CD14-positive monocyte (primary cell): ENCODE results near the gene VPS37C. TPM values are rescaled to one million over a fixed set of nuclear protein-coding genes. Genes with fewer than 3 reads are reported as not detected.
A peak's percentile ranks its signal among the peaks of the same experiment; 100 is the strongest.

Experiments used
- DNase-seq, 3 donors: peaks; one replicate each; pipeline ENCODE4 v3.0.0-alpha.2; 2011 to 2022
- H2AFZ ChIP-seq: 2 replicates; pipeline ENCODE4 v1.6.0; 2012; ENCODE audit warnings: mild to moderate bottlenecking, low read depth, low read length, inconsistent platforms; ENCODE audit not compliant: insufficient read depth, poor library complexity, severe bottlenecking
- H3K27ac ChIP-seq, 2 donors: 1 replicate in 1 of 2; 2 replicates in 1 of 2; pipeline ENCODE4 v1.5.1; 2012 to 2013; ENCODE audit warnings: low read length in 2 of 2, control low read depth in 1 of 2, inconsistent platforms in 1 of 2, low read depth in 1 of 2, mild to moderate bottlenecking in 1 of 2
- H3K27me3 ChIP-seq, 2 donors: one replicate each; pipeline versions ENCODE4 v1.6.0 to v1.6.1; 2011 to 2013; ENCODE audit warnings: low read length in 2 of 2; ENCODE audit not compliant: control insufficient read depth in 2 of 2, insufficient read depth in 2 of 2
- H3K36me3 ChIP-seq, 2 donors: replicated peaks in 1 of 2; 1 replicate in 1 of 2; 2 replicates in 1 of 2; pipeline versions ENCODE4 v1.5.1 to v1.6.1; 2012 to 2013; ENCODE audit warnings: low read length in 2 of 2, control low read depth in 1 of 2, inconsistent platforms in 1 of 2, mild to moderate bottlenecking in 1 of 2; ENCODE audit not compliant: insufficient read depth in 2 of 2, control insufficient read depth in 1 of 2
- H3K4me1 ChIP-seq, 2 donors: 1 replicate in 1 of 2; 2 replicates in 1 of 2; pipeline versions ENCODE4 v1.5.1 to v1.6.1; 2012 to 2013; ENCODE audit warnings: low read length in 2 of 2, control low read depth in 1 of 2, inconsistent platforms in 1 of 2, mild to moderate bottlenecking in 1 of 2, moderate library complexity in 1 of 2; ENCODE audit not compliant: insufficient read depth in 2 of 2, control insufficient read depth in 1 of 2
- H3K4me2 ChIP-seq: replicated peaks from 2 replicates; pipeline ENCODE3; 2012; ENCODE audit warnings: low read length, moderate library complexity, mild to moderate bottlenecking; ENCODE audit not compliant: poor library complexity, severe bottlenecking; ENCODE audit errors: extremely low read depth
- H3K4me3 ChIP-seq, 3 experiments: fragments of 200-600 bp in 1 of 3; sonication (generic) in 1 of 3; replicated peaks in 1 of 3; 1 replicate in 2 of 3; 2 replicates in 1 of 3; pipeline ENCODE4 v1.5.1; 2011 to 2013; ENCODE audit warnings: low read length in 3 of 3, mild to moderate bottlenecking in 3 of 3, control low read depth in 2 of 3, low read depth in 2 of 3, inconsistent platforms in 1 of 3, moderate library complexity in 1 of 3
- H3K79me2 ChIP-seq: 2 replicates; pipeline ENCODE4 v1.6.0; 2012; ENCODE audit warnings: mild to moderate bottlenecking, control low read depth, inconsistent platforms, low read length, moderate library complexity; ENCODE audit not compliant: insufficient read depth
- H3K9ac ChIP-seq: 2 replicates; pipeline ENCODE4 v1.6.0; 2017; ENCODE audit warnings: low read length, mild to moderate bottlenecking; ENCODE audit not compliant: insufficient read depth, poor library complexity, severe bottlenecking
- H3K9me3 ChIP-seq, 2 donors: replicated peaks in 1 of 2; 1 replicate in 1 of 2; 2 replicates in 1 of 2; pipeline versions ENCODE4 v1.5.1 to v1.6.1; 2012 to 2013; ENCODE audit warnings: low read length in 2 of 2, control low read depth in 1 of 2; ENCODE audit not compliant: control insufficient read depth in 1 of 2, insufficient read depth in 1 of 2
- H4K20me1 ChIP-seq: 2 replicates; pipeline ENCODE4 v1.6.0; 2012; ENCODE audit warnings: mild to moderate bottlenecking, low read length, control low read depth, moderate library complexity; ENCODE audit not compliant: insufficient read depth
- H3K27ac Mint-ChIP-seq, 7 donors: one replicate each; pipeline ENCODE4 v1.8.0; 2020; ENCODE audit warnings: mild to moderate bottlenecking in 7 of 7, mixed read lengths in 7 of 7, moderate library complexity in 6 of 7, inconsistent platforms in 2 of 7
- H3K27me3 Mint-ChIP-seq, 3 donors: one replicate each; pipeline ENCODE4 v1.8.0; 2021 to 2022; ENCODE audit warnings: low read depth in 3 of 3, mild to moderate bottlenecking in 3 of 3, mixed read lengths in 3 of 3, moderate library complexity in 3 of 3, inconsistent platforms in 1 of 3
- H3K36me3 Mint-ChIP-seq, 2 donors: one replicate each; pipeline ENCODE4 v1.8.0; 2020; ENCODE audit warnings: mixed read lengths in 2 of 2, inconsistent platforms in 1 of 2, mild to moderate bottlenecking in 1 of 2
- H3K4me1 Mint-ChIP-seq: one replicate; pipeline ENCODE4 v1.8.0; 2020; ENCODE audit warnings: mild to moderate bottlenecking, mixed read lengths
- H3K4me3 Mint-ChIP-seq, 2 donors: one replicate each; pipeline ENCODE4 v1.8.0; 2020; ENCODE audit warnings: mild to moderate bottlenecking in 2 of 2, mixed read lengths in 2 of 2, moderate library complexity in 1 of 2
- H3K9me3 Mint-ChIP-seq, 7 donors: one replicate each; pipeline ENCODE4 v1.8.0; 2020 to 2022; ENCODE audit warnings: mixed read lengths in 7 of 7, mild to moderate bottlenecking in 6 of 7, moderate library complexity in 6 of 7, inconsistent platforms in 2 of 7
- WGBS: methylation state at CpG from one replicate; pipeline ENCODE4 v1.1.5; 2013; ENCODE audit warnings: missing lambda C conversion rate; ENCODE audit not compliant: insufficient coverage; 5-methylcytosine and 5-hydroxymethylcytosine counted together
- intact Hi-C, 2 donors: fragments of 100-400 bp; cut with micrococcal nuclease; formaldehyde crosslinking; loops; one replicate each; pipeline versions ENCODE4 v1.15.0 to v1.15.1; 2023
- polyA plus RNA-seq, 3 donors: library from polyadenylated mRNA; depleted of rRNA in 1 of 3; unstranded in 2 of 3; stranded (reverse) in 1 of 3; fragments of 300-500 nt in 2 of 3; fragments of >200 nt in 1 of 3; fragmentation: Illumina TruSeq in 2 of 3; gene quantifications; 1 replicate in 2 of 3; 2 replicates in 1 of 3; pipeline ENCODE4 v1.2.3, GENCODE V29; 2012 to 2021
- TF ChIP-seq, protein P1 (sequence below): fragments of 200-600 bp; IDR thresholded peaks from one replicate; pipeline ENCODE4 v1.8.0; 2022; ENCODE audit warnings: antibody characterized with exemption, mild to moderate bottlenecking

Gene VPS37C
- polyA plus RNA-seq, 3 donors: 1.9 to 25.1 (median 3.8) TPM

DNA sequence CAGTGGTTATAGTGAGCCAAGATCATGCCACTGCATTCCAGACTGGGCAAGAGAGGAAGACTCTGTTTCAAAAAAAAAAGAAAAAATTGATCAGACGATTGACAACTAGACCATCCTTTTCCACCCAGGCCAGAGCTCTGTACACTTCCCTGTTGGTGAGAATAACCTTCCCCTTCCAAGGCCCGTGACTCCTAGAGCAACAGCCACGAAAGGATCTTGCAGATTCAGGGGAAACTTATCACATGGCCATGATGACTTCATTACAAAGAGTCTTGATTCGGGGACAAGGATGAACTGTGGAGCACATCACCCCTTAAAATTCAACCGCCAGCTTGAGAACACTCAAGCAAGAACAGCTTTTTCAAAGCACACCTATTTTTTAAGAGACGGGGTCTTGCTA, 48.7 kb downstream of the VPS37C start:
- no peaks in the 10 kb centered on the region for H3K27me3 ChIP-seq
- no peak overlapping the region for H3K4me3 ChIP-seq
- H3K4me3 Mint-ChIP-seq: no peak overlapping the region
- H3K9me3 Mint-ChIP-seq: no peaks in the 10 kb centered on the region
- TF ChIP-seq, protein P1, sequence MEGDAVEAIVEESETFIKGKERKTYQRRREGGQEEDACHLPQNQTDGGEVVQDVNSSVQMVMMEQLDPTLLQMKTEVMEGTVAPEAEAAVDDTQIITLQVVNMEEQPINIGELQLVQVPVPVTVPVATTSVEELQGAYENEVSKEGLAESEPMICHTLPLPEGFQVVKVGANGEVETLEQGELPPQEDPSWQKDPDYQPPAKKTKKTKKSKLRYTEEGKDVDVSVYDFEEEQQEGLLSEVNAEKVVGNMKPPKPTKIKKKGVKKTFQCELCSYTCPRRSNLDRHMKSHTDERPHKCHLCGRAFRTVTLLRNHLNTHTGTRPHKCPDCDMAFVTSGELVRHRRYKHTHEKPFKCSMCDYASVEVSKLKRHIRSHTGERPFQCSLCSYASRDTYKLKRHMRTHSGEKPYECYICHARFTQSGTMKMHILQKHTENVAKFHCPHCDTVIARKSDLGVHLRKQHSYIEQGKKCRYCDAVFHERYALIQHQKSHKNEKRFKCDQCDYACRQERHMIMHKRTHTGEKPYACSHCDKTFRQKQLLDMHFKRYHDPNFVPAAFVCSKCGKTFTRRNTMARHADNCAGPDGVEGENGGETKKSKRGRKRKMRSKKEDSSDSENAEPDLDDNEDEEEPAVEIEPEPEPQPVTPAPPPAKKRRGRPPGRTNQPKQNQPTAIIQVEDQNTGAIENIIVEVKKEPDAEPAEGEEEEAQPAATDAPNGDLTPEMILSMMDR: no peak
- no peak overlapping the region for H3K27ac ChIP-seq
- intact Hi-C loops: no loop called here
- peak overlapping the region in 2 of 7 donors; percentile 3 to 78 for H3K27ac Mint-ChIP-seq
- H3K27me3 Mint-ChIP-seq: peaks cover 2 to 5% (median 3%) of the 10 kb centered on the region in 3 donors
- no peaks in the 10 kb centered on the region for H3K36me3 ChIP-seq
- peaks cover 0 to 2% of the 10 kb centered on the region in 2 donors for H3K4me1 ChIP-seq
- no peak overlapping the region for H2AFZ ChIP-seq
- H3K36me3 Mint-ChIP-seq: no peaks in the 10 kb centered on the region
- no peak overlapping the region for H3K4me2 ChIP-seq
- H3K9me3 ChIP-seq: no peaks in the 10 kb centered on the region
- no peak for DNase-seq
- H3K9ac ChIP-seq: no peak overlapping the region
- no peaks in the 10 kb centered on the region for H4K20me1 ChIP-seq
- WGBS: 79% methylated on average over 5 of the region's 6 CpGs
- H3K4me1 Mint-ChIP-seq: peaks cover 11% of the 10 kb centered on the region
- no peaks in the 10 kb centered on the region for H3K79me2 ChIP-seq

GRCh38 chr11:61111786-61112517, 49.3 kb downstream of the VPS37C start:
- H3K4me1 ChIP-seq: peaks cover 0 to 2% of the 10 kb centered on the region in 2 donors
- no peaks in the 10 kb centered on the region for H3K36me3 Mint-ChIP-seq
- no peaks in the 10 kb centered on the region for H3K27me3 ChIP-seq
- no peaks in the 10 kb centered on the region for H4K20me1 ChIP-seq
- peak overlapping the region in 2 of 7 donors; percentile 12 to 27 for H3K27ac Mint-ChIP-seq
- H3K79me2 ChIP-seq: no peaks in the 10 kb centered on the region
- no peak overlapping the region for H3K4me3 ChIP-seq
- peaks cover 2 to 5% (median 3%) of the 10 kb centered on the region in 3 donors for H3K27me3 Mint-ChIP-seq
- WGBS: 60% methylated on average over 2 of the region's 11 CpGs
- H3K9me3 Mint-ChIP-seq: no peaks in the 10 kb centered on the region
- no peak for DNase-seq
- no peak overlapping the region for H3K27ac ChIP-seq
- no peak overlapping the region for H3K4me2 ChIP-seq
- H3K4me3 Mint-ChIP-seq: peak overlapping the region in 1 of 2 donors; percentile 6
- H3K9me3 ChIP-seq: no peaks in the 10 kb centered on the region
- no peak overlapping the region for H3K9ac ChIP-seq
- intact Hi-C loops: no loop called here
- H2AFZ ChIP-seq: no peak overlapping the region
- H3K4me1 Mint-ChIP-seq: peaks cover 11% of the 10 kb centered on the region
- TF ChIP-seq, protein P1: no peak
- H3K36me3 ChIP-seq: no peaks in the 10 kb centered on the region
